ENCODE results near the gene FOLR2.
"Not testable (repeated sequence)": the region's sequence is repeated elsewhere in the genome, so short reads cannot be mapped to it uniquely, and the experiment has no call there.

Gene FOLR2

GRCh38 chr11:72216638-72217037 is at the start of gene FOLR2:
FOLR2 (plus strand) TSS chr11:72216794; CDS start chr11:72218585, 1,791 bp downstream.
- no peak within 1 kb of the TSS for H3K4me3 Mint-ChIP-seq

GRCh38 chr11:72169046-72169555 is 47.5 kb upstream of the FOLR2 start:
- not testable (repeated sequence) for H3K27ac Mint-ChIP-seq; H3K36me3 Mint-ChIP-seq (ENCODE audit: low read depth); H3K9me3 Mint-ChIP-seq; H3K4me3 Mint-ChIP-seq; H3K4me1 Mint-ChIP-seq (ENCODE audit: low read depth)
- peaks cover 11% of the 10 kb centered on the region for H3K27me3 Mint-ChIP-seq (ENCODE audit: low read depth)

More at GRCh38 chr11:72216638-72217037, at the start of gene FOLR2:
- H3K27ac Mint-ChIP-seq: no peak within 1 kb of the TSS
- H3K36me3 Mint-ChIP-seq (ENCODE audit: low read depth): no peaks in the 10 kb centered on the region
- H3K27me3 Mint-ChIP-seq (ENCODE audit: low read depth): peaks cover 52% of the 10 kb centered on the region
- H3K9me3 Mint-ChIP-seq: no peaks in the 10 kb centered on the region
- H3K4me1 Mint-ChIP-seq (ENCODE audit: low read depth): peaks cover 8% of the 10 kb centered on the region

- peaks cover 11% of the 10 kb centered on the region for H3K27me3 Mint-ChIP-seq (ENCODE audit: low read depth)
- H3K36me3 Mint-ChIP-seq (ENCODE audit: low read depth); H3K4me3 Mint-ChIP-seq; H3K27ac Mint-ChIP-seq; H3K4me1 Mint-ChIP-seq (ENCODE audit: low read depth); H3K9me3 Mint-ChIP-seq: not testable (repeated sequence)
These were observed 46.8 kb upstream of the FOLR2 start for GRCh38 chr11:72169754-72170153.

DNA sequence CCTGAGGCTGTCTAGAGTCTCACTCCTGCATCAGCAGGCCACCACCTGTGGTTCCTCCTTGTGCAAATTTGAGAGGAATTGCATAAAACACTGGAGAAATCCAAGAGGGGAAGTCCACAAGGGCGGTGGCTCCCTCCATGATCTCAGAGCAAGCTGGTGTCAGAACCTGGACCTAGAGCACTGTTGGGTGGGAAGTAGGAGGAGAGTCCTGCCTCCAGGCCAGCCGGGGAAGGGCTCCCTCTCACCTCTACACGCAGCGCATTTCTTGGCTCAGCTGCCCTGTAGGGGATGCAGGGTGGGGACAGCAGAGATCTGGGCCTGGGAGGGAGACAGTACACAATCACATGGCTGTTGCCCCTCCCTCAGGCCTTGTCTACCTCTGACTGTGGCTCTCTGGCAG is 44.6 kb upstream of the FOLR2 start:
- H3K4me1 Mint-ChIP-seq (ENCODE audit: low read depth); H3K27ac Mint-ChIP-seq; H3K9me3 Mint-ChIP-seq; H3K36me3 Mint-ChIP-seq (ENCODE audit: low read depth); H3K4me3 Mint-ChIP-seq: not testable (repeated sequence)
- peaks cover 11% of the 10 kb centered on the region for H3K27me3 Mint-ChIP-seq (ENCODE audit: low read depth)

GRCh38 chr11:72173291-72173690 is 43.3 kb upstream of the FOLR2 start:
- no peaks in the 10 kb centered on the region for H3K36me3 Mint-ChIP-seq (ENCODE audit: low read depth)
- H3K4me1 Mint-ChIP-seq (ENCODE audit: low read depth): peaks cover 2% of the 10 kb centered on the region
- no peak overlapping the region for H3K4me3 Mint-ChIP-seq
- H3K27ac Mint-ChIP-seq: no peak overlapping the region
- peaks cover 8% of the 10 kb centered on the region for H3K27me3 Mint-ChIP-seq (ENCODE audit: low read depth)
- H3K9me3 Mint-ChIP-seq: no peaks in the 10 kb centered on the region

- H3K27ac Mint-ChIP-seq: no peak overlapping the region
- peaks cover 8% of the 10 kb centered on the region for H3K27me3 Mint-ChIP-seq (ENCODE audit: low read depth)
- H3K4me1 Mint-ChIP-seq (ENCODE audit: low read depth): peaks cover 2% of the 10 kb centered on the region
These were observed 42.1 kb upstream of the FOLR2 start for GRCh38 chr11:72174302-72175070.

DNA sequence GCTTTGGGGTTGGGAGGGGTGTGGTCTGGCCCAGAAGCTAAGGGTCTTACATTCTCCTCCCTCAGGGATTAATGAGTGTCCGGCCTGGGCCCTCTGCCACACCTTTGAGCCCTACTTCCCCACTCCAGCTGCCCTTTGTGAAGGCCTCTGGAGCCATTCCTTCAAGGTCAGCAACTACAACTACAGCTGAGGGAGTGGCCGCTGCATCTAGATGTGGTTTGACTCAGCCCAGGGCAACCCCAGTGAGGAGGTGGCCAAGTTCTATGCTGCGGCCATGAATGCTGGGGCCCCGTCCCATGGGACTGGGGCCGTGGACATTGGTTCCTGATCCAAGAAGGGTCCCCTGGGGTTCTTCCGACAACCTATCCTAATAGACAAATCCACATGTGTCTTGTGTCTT is 38.9 kb upstream of the FOLR2 start:
- no peaks in the 10 kb centered on the region for H3K9me3 Mint-ChIP-seq
- no peak overlapping the region for H3K4me3 Mint-ChIP-seq
- H3K27ac Mint-ChIP-seq: no peak overlapping the region
- peaks cover 17% of the 10 kb centered on the region for H3K27me3 Mint-ChIP-seq (ENCODE audit: low read depth)
- no peaks in the 10 kb centered on the region for H3K36me3 Mint-ChIP-seq (ENCODE audit: low read depth)
- H3K4me1 Mint-ChIP-seq (ENCODE audit: low read depth): no peaks in the 10 kb centered on the region

More at GRCh38 chr11:72174302-72175070, 42.1 kb upstream of the FOLR2 start:
- Mint-ChIP-seq H3K36me3 (ENCODE audit: low read depth) (no peaks in the 10 kb centered on the region), H3K9me3 (no peaks in the 10 kb centered on the region), H3K4me3 (no peak overlapping the region)

GRCh38 chr11:72179049-72179803 is 37.4 kb upstream of the FOLR2 start:
- Mint-ChIP-seq H3K27me3 (ENCODE audit: low read depth) (peaks cover 19% of the 10 kb centered on the region), H3K9me3 (no peaks in the 10 kb centered on the region), H3K27ac (no peak overlapping the region), H3K4me3 (no peak overlapping the region), H3K36me3 (ENCODE audit: low read depth) (no peaks in the 10 kb centered on the region), H3K4me1 (ENCODE audit: low read depth) (peaks cover 2% of the 10 kb centered on the region)

DNA sequence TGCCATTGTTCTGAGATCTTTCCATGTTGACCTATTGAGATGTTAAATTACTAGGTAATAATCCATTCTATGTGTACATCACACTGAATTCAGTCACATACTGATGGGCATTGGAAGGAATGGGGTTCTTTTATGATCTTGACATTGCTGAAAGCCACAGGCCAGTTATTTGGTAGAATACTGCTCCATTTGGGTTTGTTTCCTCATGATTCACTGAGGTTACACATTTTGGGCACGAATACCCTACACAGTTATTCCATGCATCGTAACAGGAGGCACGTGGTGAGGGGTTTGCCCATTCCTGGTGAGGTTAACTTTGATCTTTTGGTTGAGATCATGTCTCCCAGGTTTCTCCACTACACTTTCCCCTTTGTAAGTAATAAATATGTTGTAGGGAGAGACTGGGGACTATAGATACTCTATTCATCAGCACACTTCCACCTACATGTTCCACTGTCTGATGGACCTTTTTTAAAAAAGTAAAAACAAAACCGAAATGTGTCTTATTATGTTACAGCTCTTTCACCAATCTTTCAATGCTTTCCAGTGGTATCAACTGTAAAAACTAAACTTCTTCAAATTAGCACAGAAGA is 36.7 kb upstream of the FOLR2 start:
- Mint-ChIP-seq H3K27ac (no peak overlapping the region), H3K36me3 (ENCODE audit: low read depth) (no peaks in the 10 kb centered on the region), H3K4me1 (ENCODE audit: low read depth) (peaks cover 2% of the 10 kb centered on the region)

GRCh38 chr11:72180892-72181552 is 35.6 kb upstream of the FOLR2 start:
- not testable (repeated sequence) for H3K4me1 Mint-ChIP-seq (ENCODE audit: low read depth); H3K4me3 Mint-ChIP-seq; H3K9me3 Mint-ChIP-seq; H3K27ac Mint-ChIP-seq; H3K36me3 Mint-ChIP-seq (ENCODE audit: low read depth)
- peaks cover 19% of the 10 kb centered on the region for H3K27me3 Mint-ChIP-seq (ENCODE audit: low read depth)

More for the DNA sequence above, 36.7 kb upstream of the FOLR2 start:
- Mint-ChIP-seq H3K9me3 (no peaks in the 10 kb centered on the region), H3K4me3 (no peak overlapping the region), H3K27me3 (ENCODE audit: low read depth) (peaks cover 19% of the 10 kb centered on the region)

DNA sequence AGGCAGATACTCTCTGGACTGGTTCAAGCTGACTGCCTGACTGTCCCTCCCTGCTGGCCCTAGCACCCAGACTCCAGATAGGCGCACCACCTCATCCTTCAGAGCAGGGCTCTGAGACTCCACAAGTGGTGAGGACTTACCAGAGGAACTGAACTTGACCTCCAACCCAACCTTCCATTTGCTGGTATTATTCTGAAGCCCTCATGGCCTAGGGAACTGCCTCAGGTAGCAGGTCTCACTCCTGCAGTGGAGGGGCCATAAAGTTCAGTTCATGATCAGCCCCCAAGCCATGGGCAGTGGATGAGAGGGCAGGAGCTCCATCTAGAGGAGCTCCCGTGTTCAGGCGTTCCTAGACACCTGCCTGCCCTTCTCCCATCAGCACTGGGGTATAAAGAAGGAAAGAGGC is 35.0 kb upstream of the FOLR2 start:
- not testable (repeated sequence) for H3K4me1 Mint-ChIP-seq (ENCODE audit: low read depth); H3K4me3 Mint-ChIP-seq; H3K27ac Mint-ChIP-seq; H3K36me3 Mint-ChIP-seq (ENCODE audit: low read depth); H3K9me3 Mint-ChIP-seq
- peaks cover 19% of the 10 kb centered on the region for H3K27me3 Mint-ChIP-seq (ENCODE audit: low read depth)

- no peaks in the 10 kb centered on the region for H3K9me3 Mint-ChIP-seq
- no peaks in the 10 kb centered on the region for H3K36me3 Mint-ChIP-seq (ENCODE audit: low read depth)
- peaks cover 4% of the 10 kb centered on the region for H3K27me3 Mint-ChIP-seq (ENCODE audit: low read depth)
- H3K4me3 Mint-ChIP-seq: no peak overlapping the region
- peaks cover 1% of the 10 kb centered on the region for H3K4me1 Mint-ChIP-seq (ENCODE audit: low read depth)
- no peak overlapping the region for H3K27ac Mint-ChIP-seq
These were observed 28.3 kb upstream of the FOLR2 start for GRCh38 chr11:72188267-72188666.

- no peak overlapping the region for H3K4me3 Mint-ChIP-seq
These were observed 26.9 kb upstream of the FOLR2 start for GRCh38 chr11:72189455-72190250.

DNA sequence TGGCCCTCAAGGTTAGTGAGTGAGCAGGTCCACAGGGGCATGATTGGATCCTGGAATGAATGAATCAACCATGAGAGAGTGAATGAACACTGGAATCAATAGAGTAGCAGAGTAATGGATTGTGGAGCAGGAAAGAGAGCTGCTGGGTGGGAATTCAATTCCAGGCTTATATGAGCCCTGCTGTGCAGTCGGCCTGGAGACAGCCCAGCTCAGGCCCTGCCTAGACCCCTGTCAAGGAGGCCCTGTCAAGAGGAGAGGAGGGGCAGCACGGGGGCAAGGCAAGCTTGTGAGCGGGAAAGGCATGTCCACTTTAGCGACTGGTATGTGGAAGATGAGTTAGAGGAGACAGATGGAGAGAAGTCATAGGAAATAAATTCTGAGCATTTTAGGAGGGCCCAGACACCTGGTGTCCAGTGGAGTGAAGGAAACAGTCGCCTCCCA is 25.9 kb upstream of the FOLR2 start:
- Mint-ChIP-seq H3K27ac (no peak overlapping the region), H3K9me3 (no peaks in the 10 kb centered on the region), H3K27me3 (ENCODE audit: low read depth) (no peaks in the 10 kb centered on the region), H3K36me3 (ENCODE audit: low read depth) (no peaks in the 10 kb centered on the region), H3K4me1 (ENCODE audit: low read depth) (no peaks in the 10 kb centered on the region), H3K4me3 (no peak overlapping the region)

More at GRCh38 chr11:72189455-72190250, 26.9 kb upstream of the FOLR2 start:
- no peaks in the 10 kb centered on the region for H3K4me1 Mint-ChIP-seq (ENCODE audit: low read depth)
- no peaks in the 10 kb centered on the region for H3K36me3 Mint-ChIP-seq (ENCODE audit: low read depth)
- no peak overlapping the region for H3K27ac Mint-ChIP-seq
- no peaks in the 10 kb centered on the region for H3K9me3 Mint-ChIP-seq
- no peaks in the 10 kb centered on the region for H3K27me3 Mint-ChIP-seq (ENCODE audit: low read depth)
